H54 (cell line): ENCODE measurements around the gene DTX2.
"Not testable (repeated sequence)": the region's sequence is repeated elsewhere in the genome, so short reads cannot be mapped to it uniquely, and the experiment has no call there.

Experiments used
- DNase-seq: peaks from one replicate; pipeline ENCODE4 v3.0.0; 2011; ENCODE audit warnings: low spot score, mixed read lengths; ENCODE audit not compliant: insufficient read length
- FAIRE-seq: peaks from 3 replicates; lab custom pipeline; 2011; peaks lifted over from hg19 to GRCh38; lab: Jason Lieb, UNC
- POLR2A ChIP-seq: IDR thresholded peaks from 2 replicates; pipeline ENCODE4 v1.6.1; 2011; ENCODE audit warnings: low read depth, mild to moderate bottlenecking, low read length

The DTX2 gene

DNA sequence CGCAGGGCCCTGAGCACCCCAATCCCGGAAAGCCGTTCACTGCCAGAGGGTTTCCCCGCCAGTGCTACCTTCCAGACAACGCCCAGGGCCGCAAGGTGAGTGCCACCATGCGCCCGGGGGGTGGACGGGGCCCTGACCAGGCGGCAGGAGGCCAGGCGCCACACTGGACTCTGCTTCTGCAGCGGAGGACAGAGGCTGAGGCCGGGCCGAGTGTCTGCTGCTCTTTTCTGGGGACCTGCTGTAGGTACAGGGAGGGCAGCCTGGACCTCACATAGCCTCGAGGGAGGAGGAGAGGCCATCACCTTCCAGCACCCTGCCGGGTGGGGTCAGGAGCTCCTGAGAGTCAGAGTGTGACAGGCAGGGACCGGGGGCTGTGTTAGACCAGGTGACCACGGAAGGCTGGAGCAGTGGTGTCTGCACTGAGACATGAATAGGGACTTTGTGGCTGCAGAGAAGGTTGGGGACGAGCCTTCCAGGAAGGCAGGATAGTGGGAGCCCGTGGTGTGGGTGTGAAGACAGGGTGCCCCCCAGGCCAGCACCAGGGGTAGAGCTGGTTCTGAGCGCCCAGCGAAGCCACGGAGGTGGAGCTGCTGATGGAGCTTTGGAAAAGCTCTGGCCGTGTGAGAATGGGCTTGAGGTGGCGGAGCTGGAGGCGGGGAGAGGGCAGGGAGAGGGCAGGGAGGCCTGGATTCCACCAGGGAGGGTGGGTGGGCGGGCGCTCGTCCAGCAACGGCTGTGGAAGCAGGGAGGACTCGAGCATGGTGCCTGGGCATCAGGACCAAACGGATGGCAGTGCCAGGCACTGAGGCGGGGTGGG lies 43.0 kb downstream of the DTX2 start:
- peak; percentile 5 for DNase-seq
- FAIRE-seq: not testable (repeated sequence)

GRCh38 chr7:76505168-76506080 lies 43.9 kb downstream of the DTX2 start:
- FAIRE-seq (no peak), DNase-seq (no peak)
- TF ChIP-seq POLR2A: no peak

DNA sequence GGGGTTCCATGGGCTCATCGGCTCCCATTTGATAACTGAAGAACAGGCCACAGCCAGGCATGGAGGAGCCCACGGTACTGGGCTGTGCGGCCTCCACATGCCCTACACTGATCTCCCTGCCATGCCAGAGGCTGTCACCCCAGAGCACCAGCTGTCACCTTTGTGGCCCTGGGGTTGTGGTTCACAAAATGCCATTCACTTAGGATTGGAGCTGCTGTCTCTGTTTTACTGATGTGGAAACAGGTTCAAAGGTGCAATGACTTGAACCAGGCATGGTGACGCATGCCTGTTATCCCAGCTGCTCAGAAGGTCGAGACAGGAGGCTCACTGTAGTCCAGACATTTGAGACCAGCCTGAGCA lies 44.6 kb downstream of the DTX2 start:
- DNase-seq (peak; percentile 5), FAIRE-seq (no peak)
- TF ChIP-seq POLR2A: no peak

DNA sequence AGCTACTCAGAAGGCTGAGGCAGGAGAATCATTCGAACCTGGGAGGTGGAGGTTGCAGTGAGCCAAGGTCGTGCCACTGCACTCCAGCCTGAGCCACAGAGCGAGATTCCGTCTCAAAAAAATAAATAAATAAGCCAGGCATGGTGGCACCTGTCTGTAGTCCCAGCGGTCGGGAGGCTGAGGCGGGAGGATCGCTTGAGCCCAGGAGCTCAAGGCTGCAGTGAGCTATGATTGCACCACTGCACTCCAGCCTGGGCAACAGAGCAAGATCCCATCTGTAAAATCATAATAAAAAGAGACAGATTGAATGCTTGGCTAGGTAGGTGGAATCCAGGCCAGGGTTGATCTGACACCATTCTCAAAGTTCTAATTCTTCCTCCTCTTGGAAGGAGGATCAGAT lies 45.1 kb downstream of the DTX2 start:
- not testable (repeated sequence) for DNase-seq, FAIRE-seq

GRCh38 chr7:76507723-76508406 lies 46.4 kb downstream of the DTX2 start:
- FAIRE-seq: no peak
- no peak for TF ChIP-seq POLR2A
- DNase-seq: no peak

GRCh38 chr7:76509931-76510877 lies 48.7 kb downstream of the DTX2 start, which contains the start of gene UPK3B:
TSS of gene UPK3B (plus strand) at chr7:76510552. CDS start at chr7:76510653, 101 bp downstream.
- FAIRE-seq (no peak), DNase-seq (peak; percentile 40)
- no peak for TF ChIP-seq POLR2A

DNA sequence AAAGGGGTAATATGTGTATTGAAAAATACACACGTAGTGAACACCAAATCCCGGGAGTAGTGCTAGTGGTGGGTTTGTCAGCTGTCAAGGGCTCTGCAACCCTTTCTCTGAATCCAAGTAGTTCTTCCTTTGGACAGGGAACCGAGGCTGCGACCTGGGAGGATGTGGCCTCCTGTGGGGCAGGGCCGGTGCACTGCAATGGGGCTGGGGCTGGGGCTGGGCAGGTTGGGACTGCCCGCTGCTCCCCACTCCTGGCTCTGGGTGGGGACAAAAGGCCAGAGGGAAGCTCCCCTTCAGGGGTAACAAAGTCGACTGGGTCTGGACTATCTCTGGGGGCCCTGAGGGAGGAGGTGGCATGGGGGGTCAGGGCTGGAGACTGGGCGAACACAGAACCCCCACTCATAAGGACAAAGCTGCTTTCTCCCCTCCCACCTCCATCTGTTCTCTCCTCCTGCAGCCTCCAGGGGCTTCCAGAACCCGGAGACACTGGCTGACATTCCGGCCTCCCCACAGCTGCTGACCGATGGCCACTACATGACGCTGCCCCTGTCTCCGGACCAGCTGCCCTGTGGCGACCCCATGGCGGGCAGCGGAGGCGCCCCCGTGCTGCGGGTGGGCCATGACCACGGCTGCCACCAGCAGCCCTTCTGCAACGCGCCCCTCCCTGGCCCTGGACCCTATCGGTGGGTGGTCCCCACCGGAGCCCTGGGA lies 49.8 kb downstream of the DTX2 start:
- FAIRE-seq, DNase-seq: not testable (repeated sequence)

GRCh38 chr7:76511911-76512885 lies 50.7 kb downstream of the DTX2 start:
- peak; percentile 96 for FAIRE-seq
- not testable (repeated sequence) for DNase-seq

DNA sequence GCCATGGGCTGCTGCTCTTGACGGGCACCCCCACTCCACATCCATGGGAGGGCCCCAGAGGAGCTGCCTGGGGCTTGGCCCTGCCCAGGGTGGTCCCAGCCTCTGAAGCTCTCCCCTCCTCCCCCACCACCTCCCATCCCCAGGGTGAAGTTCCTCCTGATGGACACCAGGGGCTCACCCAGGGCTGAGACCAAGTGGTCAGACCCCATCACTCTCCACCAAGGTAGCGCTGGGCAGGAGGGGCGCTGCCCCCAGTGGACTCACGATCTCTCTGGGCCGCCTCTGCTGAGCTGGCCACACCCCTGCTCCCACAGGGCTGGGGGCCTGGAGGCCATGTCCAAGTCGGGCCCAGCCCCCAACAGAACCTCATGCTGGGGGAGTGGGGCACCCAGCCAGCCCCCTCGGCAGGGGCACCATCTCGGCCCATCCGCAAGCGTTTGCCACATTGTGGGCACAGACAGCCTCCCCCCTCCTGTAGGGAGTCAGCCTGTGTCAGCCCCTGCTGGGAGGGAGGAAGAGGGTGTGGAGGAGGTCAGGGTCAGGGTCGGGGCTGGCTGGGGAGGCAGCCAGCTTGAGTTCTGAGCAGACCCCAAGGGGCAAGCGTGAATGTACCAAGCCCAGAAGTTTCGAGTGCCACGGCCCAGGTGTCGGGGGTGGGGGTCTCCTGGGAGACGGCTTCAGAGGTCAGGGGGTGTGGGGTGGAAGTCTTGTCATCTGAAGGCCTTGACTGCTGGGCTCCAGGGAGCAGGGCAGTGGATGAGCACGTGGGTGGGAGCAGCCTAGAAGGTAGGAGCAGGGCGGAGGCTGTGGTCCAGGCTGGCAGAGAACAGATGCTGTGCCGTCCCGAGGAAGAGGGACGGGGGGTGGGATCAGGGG lies 51.7 kb downstream of the DTX2 start:
- FAIRE-seq (no peak), DNase-seq (peak; percentile 31)
- TF ChIP-seq POLR2A: no peak
